Gastroesophageal sphincter (tissue), 3 donors: ENCODE measurements around the gene MRPS7.

Source experiments
- CTCF ChIP-seq, 4 experiments: fragments of 200-600 bp in 2 of 4; fragments of 450-650 bp in 2 of 4; sonication (generic) in 1 of 4; IDR thresholded peaks; one replicate each; pipeline ENCODE4 v1.5.1; 2017 to 2019; ENCODE audit warnings: antibody characterized with exemption in 4 of 4, mild to moderate bottlenecking in 2 of 4, moderate library complexity in 2 of 4
- POLR2A ChIP-seq, 2 donors: fragments of 450-650 bp; IDR thresholded peaks; one replicate each; pipeline ENCODE4 v1.6.1; 2017; ENCODE audit warnings: antibody characterized with exemption in 2 of 2, mild to moderate bottlenecking in 2 of 2, moderate library complexity in 1 of 2
- POLR2AphosphoS5 ChIP-seq: sonication (generic); formaldehyde crosslinking; IDR thresholded peaks from one replicate; pipeline ENCODE4 v1.6.1; 2017; ENCODE audit warnings: antibody characterized with exemption

- TF ChIP-seq CTCF (IDR thresholded peaks at IDR 0.05) (no peak), POLR2A (IDR thresholded peaks at IDR 0.05) (no peak), POLR2AphosphoS5 (no peak)
These were observed 28.9 kb upstream of the MRPS7 start for GRCh38 chr17:75232786-75233185.
